K562 (cell line): ENCODE measurements around the gene SLC12A4. TPM values are rescaled to one million over a fixed set of nuclear protein-coding genes. Genes with fewer than 3 reads are reported as not detected.

Source experiments
- ATAC-seq: fragments of 200-7000 bp; cut with Tn5 transposase; 3 replicates; pipeline ENCODE4 v1.9.1; 2020; ENCODE audit warnings: moderate library complexity
- BruUV-seq: library from RNA; stranded (reverse); fragments of 400-500 nt; replicated peaks from 2 replicates; lab custom pipeline; 2021; lab: Mats Ljungman, UMichigan
- CTCF ChIA-PET: fragments of 300-600 bp; formaldehyde crosslinking; extraction: SDS; loops from one replicate; lab custom pipeline; 2021; ENCODE audit warnings: low intra/inter-chr PET ratio; lab: Yijun Ruan, JAX
- POLR2A ChIA-PET: fragments of 300-600, 350-650 bp; sonication (Branson Sonifier 250); formaldehyde crosslinking; extraction: SDS; loops from one replicate; lab custom pipeline; 2021; ENCODE audit warnings: antibody characterized with exemption, inconsistent platforms; lab: Yijun Ruan, JAX
- DNase-seq, 4 experiments: peaks; one replicate each; pipeline versions ENCODE4 v3.0.0 to v3.0.0-alpha.2; 2011 to 2018; ENCODE audit warnings: low spot score in 3 of 4, mixed read lengths in 3 of 4; ENCODE audit errors: extremely low read depth in 1 of 4
- FAIRE-seq: peaks from 2 replicates; lab custom pipeline; 2011; peaks lifted over from hg19 to GRCh38; lab: Jason Lieb, UNC
- H2AFZ ChIP-seq: 2 replicates; pipeline ENCODE4 v1.6.0; 2011; ENCODE audit warnings: low read depth, low read length, control low read depth, inconsistent platforms
- H3K27ac ChIP-seq: fragments of 200-600 bp; 3 replicates; pipeline ENCODE4 v1.8.0; 2011; ENCODE audit warnings: low read depth, mild to moderate bottlenecking, control low read depth, inconsistent platforms, low read length, moderate library complexity, mixed read lengths; ENCODE audit errors: extremely low read depth
- H3K27me3 ChIP-seq, 2 experiments: fragments of 300-600 bp in 1 of 2; 2 replicates in 1 of 2; 3 replicates in 1 of 2; pipeline versions ENCODE4 v1.6.0 to v1.8.0; 2011; ENCODE audit warnings: inconsistent platforms in 2 of 2, low read length in 2 of 2, mild to moderate bottlenecking in 1 of 2, mixed read lengths in 1 of 2, moderate library complexity in 1 of 2; ENCODE audit not compliant: control insufficient read depth in 2 of 2, insufficient read depth in 2 of 2
- H3K36me3 ChIP-seq: fragments of 300-600 bp; 3 replicates; pipeline ENCODE4 v1.8.0; 2011; ENCODE audit warnings: mild to moderate bottlenecking, low read length, inconsistent platforms; ENCODE audit not compliant: control insufficient read depth, insufficient read depth
- H3K4me1 ChIP-seq, 2 experiments: fragments of 200-600 bp in 1 of 2; replicated peaks in 1 of 2; 2 replicates in 1 of 2; 3 replicates in 1 of 2; pipeline versions ENCODE4 v1.5.1 to v1.8.0; 2011; ENCODE audit warnings: inconsistent platforms in 2 of 2, low read length in 2 of 2, mild to moderate bottlenecking in 1 of 2, mixed read lengths in 1 of 2, moderate library complexity in 1 of 2; ENCODE audit not compliant: control insufficient read depth in 2 of 2, insufficient read depth in 2 of 2
- H3K4me2 ChIP-seq: 2 replicates; pipeline ENCODE4 v1.6.1; 2011; ENCODE audit warnings: low read length, control low read depth, inconsistent platforms, mixed read lengths; ENCODE audit not compliant: insufficient read depth
- H3K4me3 ChIP-seq: fragments of 200-600 bp; sonication (generic), shearing (Covaris generic); 2 replicates; pipeline ENCODE4 v1.5.1; 2016; ENCODE audit warnings: control low read depth, inconsistent platforms
- H3K79me2 ChIP-seq: fragments of 200-600 bp; 3 replicates; pipeline ENCODE4 v1.8.0; 2011; ENCODE audit warnings: low read length, inconsistent platforms; ENCODE audit not compliant: control insufficient read depth, insufficient read depth
- H3K9ac ChIP-seq, 2 experiments: 2 replicates each; pipeline versions ENCODE4 v1.6.0 to v1.6.1; 2011; ENCODE audit warnings: low read depth in 2 of 2, low read length in 2 of 2, control low read depth in 1 of 2, inconsistent platforms in 1 of 2, mild to moderate bottlenecking in 1 of 2, mixed read lengths in 1 of 2; ENCODE audit not compliant: insufficient read depth in 1 of 2
- H3K9me1 ChIP-seq: one replicate; pipeline ENCODE4 v1.6.0; 2011; ENCODE audit warnings: inconsistent platforms, mild to moderate bottlenecking, low read length, moderate library complexity; ENCODE audit not compliant: control insufficient read depth, insufficient read depth
- H3K9me3 ChIP-seq: replicated peaks from 2 replicates; pipeline ENCODE4 v1.5.1; 2011; ENCODE audit warnings: low read depth, low read length, inconsistent platforms; ENCODE audit not compliant: control insufficient read depth, insufficient read depth
- H4K20me1 ChIP-seq: replicated peaks from 2 replicates; pipeline ENCODE4 v1.6.1; 2011; ENCODE audit warnings: low read length, inconsistent platforms, mixed read lengths; ENCODE audit not compliant: control insufficient read depth, insufficient read depth
- CEBPB ChIP-seq: fragments of 450-650 bp; IDR thresholded peaks from 2 replicates; pipeline ENCODE4 v1.6.1; 2016; ENCODE audit warnings: missing genetic modification characterization, missing compliant biosample characterization
- FOXK1 ChIP-seq: sonication (generic); formaldehyde crosslinking; IDR thresholded peaks from 2 replicates; pipeline ENCODE4 v1.8.0; 2022; ENCODE audit warnings: missing genetic modification reagents, mild to moderate bottlenecking, borderline replicate concordance
- MTA2 ChIP-seq: fragments of 450-650 bp; IDR thresholded peaks from 2 replicates; pipeline ENCODE4 v1.6.1; 2016; ENCODE audit warnings: low read depth
- POLR2AphosphoS5 ChIP-seq: IDR thresholded peaks from 2 replicates; pipeline ENCODE4 v1.6.1; 2011; ENCODE audit warnings: mild to moderate bottlenecking, low read depth, low read length, moderate library complexity; ENCODE audit not compliant: control insufficient read depth, insufficient read depth
- POLR3G ChIP-seq: IDR thresholded peaks from 2 replicates; pipeline ENCODE4 v1.6.1; 2011; ENCODE audit not compliant: insufficient read length, insufficient replicate concordance; ENCODE audit errors: extremely low read depth
- RBM15 ChIP-seq: fragments of 200-400 bp; formaldehyde crosslinking; IDR thresholded peaks from 2 replicates; pipeline ENCODE4 v1.6.1; 2018; ENCODE audit warnings: mild to moderate bottlenecking, low read length, moderate library complexity; ENCODE audit not compliant: insufficient read depth
- SIN3A ChIP-seq, 2 experiments: fragments of 150-350 bp in 1 of 2; IDR thresholded peaks; 2 replicates each; pipeline ENCODE4 v1.6.1; 2011 to 2016; ENCODE audit warnings: borderline replicate concordance in 2 of 2, low read depth in 2 of 2, low read length in 2 of 2, mild to moderate bottlenecking in 2 of 2, moderate library complexity in 2 of 2; ENCODE audit not compliant: control insufficient read depth in 1 of 2
- SMAD1 ChIP-seq: fragments of 150-350 bp; IDR thresholded peaks from 2 replicates; pipeline ENCODE4 v1.6.1; 2014; ENCODE audit warnings: low read length, low read depth; ENCODE audit not compliant: partially characterized antibody
- THRB ChIP-seq: fragments of 450-650 bp; formaldehyde crosslinking; conservative IDR thresholded peaks from 2 replicates; pipeline ENCODE4 v1.4.0; 2022; ENCODE audit warnings: mild to moderate bottlenecking, missing genetic modification characterization
- ZBTB7A ChIP-seq: IDR thresholded peaks from 2 replicates; pipeline ENCODE4 v1.6.1; 2011; ENCODE audit warnings: low read depth, mild to moderate bottlenecking, low read length, moderate library complexity, borderline replicate concordance; ENCODE audit not compliant: control insufficient read depth
- WGBS: fragments of 100-300 bp; shearing (Covaris generic); methylation state at CpG from one replicate; pipeline ENCODE4 v1.1.6; 2016; ENCODE audit warnings: low coverage, mixed read lengths; ENCODE audit not compliant: insufficient coverage; ENCODE audit errors: missing lambda C conversion rate; 5-methylcytosine and 5-hydroxymethylcytosine counted together
- in situ Hi-C: fragments of 300-500 bp; cut with MboI; formaldehyde crosslinking; loops from 4 replicates; pipeline ENCODE4 v1.15.0; 2018; ENCODE audit warnings: inconsistent platforms, mixed read lengths
- intact Hi-C: fragments of 100-400 bp; cut with micrococcal nuclease; formaldehyde crosslinking; loops from 2 replicates; pipeline ENCODE4 v1.14.2; 2022
- polyA plus RNA-seq, 8 experiments: library from polyadenylated mRNA; depleted of rRNA in 4 of 8; stranded (reverse) in 5 of 8; unstranded in 3 of 8; fragments of >200 nt; fragmentation: Nextera tagmentation in 2 of 8; fragmentation: Illumina TruSeq in 1 of 8; extraction: Ambion mirVana in 2 of 8; extraction: Trizol in 1 of 8; gene quantifications; 2 replicates each; pipeline versions ENCODE4 v1.2.1 to v1.2.3, GENCODE V29; 2011 to 2014; ENCODE audit warnings: inconsistent platforms in 1 of 8, missing spikeins in 1 of 8
- total RNA-seq, 7 experiments: library from RNA; depleted of rRNA in 6 of 7; stranded (reverse); fragments of >200 nt in 6 of 7; fragmentation: Illumina TruSeq in 2 of 7; extraction: Trizol in 2 of 7; gene quantifications; 2 replicates each; pipeline versions ENCODE4 v1.2.1 to v1.2.3, GENCODE V29; 2011 to 2021; ENCODE audit warnings: low replicate concordance in 1 of 7
- TF ChIP-seq, protein P1 (sequence below): fragments of 250-450 bp; sonication (Bioruptor Pico); IDR thresholded peaks from 2 replicates; pipeline ENCODE4 v1.4.0; 2020; ENCODE audit warnings: mild to moderate bottlenecking, moderate library complexity

SLC12A4 gene
- total and polyA plus RNA-seq, 9 of the 15 experiments (the other 6 are each of a cell fraction or from before 2014, with no cell fraction given), result 0.75 to 43.5 (median 15.0) TPM

DNA sequence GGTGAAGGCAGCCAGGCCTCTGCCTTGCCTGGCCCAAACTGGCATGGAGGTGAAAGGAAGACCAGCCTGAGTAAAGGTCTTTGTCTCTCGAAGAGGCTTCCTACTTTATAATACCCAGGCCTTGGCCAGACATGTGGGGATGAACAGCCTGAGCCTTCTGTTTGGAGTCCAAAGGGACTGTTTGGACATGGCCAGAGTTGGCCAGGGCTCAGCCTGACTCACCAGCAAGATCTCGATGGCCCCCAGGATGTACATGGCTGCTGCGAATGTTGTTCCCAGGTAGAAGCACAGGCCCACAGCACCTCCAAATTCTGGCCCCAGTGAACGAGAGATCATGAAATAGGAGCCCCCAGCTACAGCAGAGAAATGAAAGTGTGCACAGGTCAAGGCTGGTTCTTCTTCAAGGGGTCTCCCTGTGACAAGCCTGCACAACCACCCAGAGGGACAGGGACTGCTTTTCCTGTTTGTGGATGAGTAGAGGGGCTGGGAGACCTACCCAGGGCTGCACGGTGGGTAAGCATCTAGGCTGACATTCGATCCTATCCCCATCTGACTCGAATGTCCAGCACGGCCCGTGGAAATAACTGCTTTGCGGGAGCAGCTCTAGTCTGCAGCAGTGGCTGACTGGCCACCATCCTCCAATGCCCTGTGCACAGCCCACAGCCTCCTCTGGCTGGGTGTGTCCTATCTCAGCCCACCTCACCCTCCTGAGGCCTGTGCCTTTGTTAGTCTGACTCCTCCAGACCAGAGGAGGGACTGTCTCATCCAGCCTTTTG, 13.8 kb downstream of the SLC12A4 start (continued):
- TF ChIP-seq SIN3A (IDR thresholded peaks at IDR 0.05; ENCODE audit: borderline replicate concordance in 2 of 2, control insufficient read depth in 1 of 2, low read depth in 2 of 2, low read length in 2 of 2) (no peak), MTA2 (no peak), FOXK1 (CRISPR knock-in tag) (no peak)

- Histone ChIP-seq H3K79me2 (no peaks in the 10 kb centered on the region), H2AFZ (no peak overlapping the region), H3K9ac (no peak overlapping the region), H3K36me3 (peaks cover 69% of the 10 kb centered on the region; the same call in 2 of the 3 replicates), H3K27ac (no peak overlapping the region), H3K9me3 (no peaks in the 10 kb centered on the region), H3K9me1 (no peaks in the 10 kb centered on the region), H3K4me3 (no peak overlapping the region), H3K27me3 (no peaks in the 10 kb centered on the region), H3K4me2 (no peak overlapping the region), H3K4me1 (peaks cover 0 to 7% of the 10 kb centered on the region in 2 experiments; a peak in 1 of 5 replicates), H4K20me1 (peaks cover 4% of the 10 kb centered on the region; the same call in 1 of the 2 replicates)
- CTCF ChIA-PET, result no interaction called here
- DNase-seq (no peak), ATAC-seq (no peak), FAIRE-seq (no peak)
- WGBS, result 92% methylated on average over 8 of the region's 8 CpGs
- no TSS peak for BruUV-seq
- POLR2A ChIA-PET, result interaction anchor here (0.5 to 1.0 kb wide), 5 partner anchors 9 to 139 kb away, joined by 3 to 4 read pairs (median 3); no protein-coding TSS in a partner anchor
- intact Hi-C loops, result no loop called here
- in situ Hi-C loops, result no loop called here
- no peak for TF ChIP-seq CEBPB
- TF ChIP-seq SMAD1, result no peak
- no peak for TF ChIP-seq POLR2AphosphoS5
- TF ChIP-seq, protein P1, sequence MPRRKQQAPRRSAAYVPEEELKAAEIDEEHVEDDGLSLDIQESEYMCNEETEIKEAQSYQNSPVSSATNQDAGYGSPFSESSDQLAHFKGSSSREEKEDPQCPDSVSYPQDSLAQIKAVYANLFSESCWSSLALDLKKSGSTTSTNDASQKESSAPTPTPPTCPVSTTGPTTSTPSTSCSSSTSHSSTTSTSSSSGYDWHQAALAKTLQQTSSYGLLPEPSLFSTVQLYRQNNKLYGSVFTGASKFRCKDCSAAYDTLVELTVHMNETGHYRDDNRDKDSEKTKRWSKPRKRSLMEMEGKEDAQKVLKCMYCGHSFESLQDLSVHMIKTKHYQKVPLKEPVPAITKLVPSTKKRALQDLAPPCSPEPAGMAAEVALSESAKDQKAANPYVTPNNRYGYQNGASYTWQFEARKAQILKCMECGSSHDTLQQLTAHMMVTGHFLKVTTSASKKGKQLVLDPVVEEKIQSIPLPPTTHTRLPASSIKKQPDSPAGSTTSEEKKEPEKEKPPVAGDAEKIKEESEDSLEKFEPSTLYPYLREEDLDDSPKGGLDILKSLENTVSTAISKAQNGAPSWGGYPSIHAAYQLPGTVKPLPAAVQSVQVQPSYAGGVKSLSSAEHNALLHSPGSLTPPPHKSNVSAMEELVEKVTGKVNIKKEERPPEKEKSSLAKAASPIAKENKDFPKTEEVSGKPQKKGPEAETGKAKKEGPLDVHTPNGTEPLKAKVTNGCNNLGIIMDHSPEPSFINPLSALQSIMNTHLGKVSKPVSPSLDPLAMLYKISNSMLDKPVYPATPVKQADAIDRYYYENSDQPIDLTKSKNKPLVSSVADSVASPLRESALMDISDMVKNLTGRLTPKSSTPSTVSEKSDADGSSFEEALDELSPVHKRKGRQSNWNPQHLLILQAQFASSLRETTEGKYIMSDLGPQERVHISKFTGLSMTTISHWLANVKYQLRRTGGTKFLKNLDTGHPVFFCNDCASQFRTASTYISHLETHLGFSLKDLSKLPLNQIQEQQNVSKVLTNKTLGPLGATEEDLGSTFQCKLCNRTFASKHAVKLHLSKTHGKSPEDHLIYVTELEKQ, result no peak
- TF ChIP-seq ZBTB7A, result no peak
- no peak for TF ChIP-seq POLR3G
- no peak for TF ChIP-seq THRB (CRISPR knock-in tag)
- no peak for TF ChIP-seq RBM15
Observed at GRCh38 chr16:67953641-67954375, 14.6 kb downstream of the SLC12A4 start.
